Lung (tissue), 12 donors: ENCODE data around the gene IDS. TPM values are rescaled to one million over a fixed set of nuclear protein-coding genes. Genes with fewer than 3 reads are reported as not detected.

Experiments
- ATAC-seq: fragments of 200-7000 bp; cut with Tn5 transposase; one replicate; pipeline ENCODE4 v1.9.1; 2020; ENCODE audit warnings: moderate number of reproducible peaks; ENCODE audit not compliant: insufficient read depth, low FRiP score
- DNase-seq, 3 donors: peaks; one replicate each; pipeline ENCODE4 v3.0.0-alpha.2; 2013 to 2017
- H3K27ac ChIP-seq, 2 donors: one replicate each; pipeline ENCODE4 v1.5.1; 2013; ENCODE audit warnings: mild to moderate bottlenecking in 2 of 2, moderate library complexity in 2 of 2, control low read depth in 1 of 2, inconsistent platforms in 1 of 2, low read depth in 1 of 2, low read length in 1 of 2
- H3K27me3 ChIP-seq, 3 donors: one replicate each; pipeline ENCODE4 v1.5.1; 2013; ENCODE audit warnings: low read length in 2 of 3; ENCODE audit not compliant: control insufficient read depth in 3 of 3, insufficient read depth in 3 of 3
- H3K36me3 ChIP-seq, 4 donors: one replicate each; pipeline ENCODE4 v1.5.1; 2013; ENCODE audit warnings: low read length in 4 of 4, mild to moderate bottlenecking in 1 of 4, moderate library complexity in 1 of 4; ENCODE audit not compliant: control insufficient read depth in 4 of 4, insufficient read depth in 4 of 4
- H3K4me1 ChIP-seq, 5 donors: one replicate each; pipeline ENCODE4 v1.5.1; 2013; ENCODE audit warnings: low read length in 5 of 5, mild to moderate bottlenecking in 2 of 5, moderate library complexity in 1 of 5; ENCODE audit not compliant: control insufficient read depth in 5 of 5, insufficient read depth in 5 of 5
- H3K4me3 ChIP-seq: one replicate; pipeline ENCODE4 v1.5.1; 2013; ENCODE audit warnings: mild to moderate bottlenecking, control low read depth, moderate library complexity
- H3K9ac ChIP-seq, 2 donors: one replicate each; pipeline ENCODE4 v1.5.1; 2013; ENCODE audit warnings: low read length in 2 of 2, control low read depth in 1 of 2; ENCODE audit not compliant: insufficient read depth in 1 of 2
- H3K9me3 ChIP-seq, 4 donors: one replicate each; pipeline ENCODE4 v1.5.1; 2013; ENCODE audit warnings: low read length in 3 of 4, mild to moderate bottlenecking in 1 of 4, moderate library complexity in 1 of 4; ENCODE audit not compliant: control insufficient read depth in 4 of 4, insufficient read depth in 3 of 4
- CTCF ChIP-seq: IDR thresholded peaks from 2 replicates; pipeline ENCODE4 v1.5.1; 2012; ENCODE audit warnings: mild to moderate bottlenecking; ENCODE audit errors: control extremely low read depth, extremely low read depth
- WGBS, 2 donors: extraction: QIAGEN DNeasy Blood & Tissue Kit; methylation state at CpG; one replicate each; pipeline ENCODE4 v1.1.7; 2013; 5-methylcytosine and 5-hydroxymethylcytosine counted together
- polyA plus RNA-seq, 2 donors: library from polyadenylated mRNA; stranded (reverse); fragments of 200-250 nt; gene quantifications; one replicate each; pipeline ENCODE4 v1.2.1, GENCODE V29; 2013
- total RNA-seq, 2 donors: library from RNA; depleted of rRNA in 1 of 2; stranded (reverse); fragments of >200 nt in 1 of 2; gene quantifications; one replicate each; pipeline ENCODE4 v1.2.1, GENCODE V29; 2014 to 2021
- donor health status: control.
- donor health status: control.
- donor health status: Bipolar disorder and iron deficiency.
- donor health status: healthy.
- donor health status: DM: yes; HTN: yes; CAD: no.

The IDS gene
- total and polyA plus RNA-seq, 4 donors = 32.0 to 100 (median 49.2) TPM

DNA sequence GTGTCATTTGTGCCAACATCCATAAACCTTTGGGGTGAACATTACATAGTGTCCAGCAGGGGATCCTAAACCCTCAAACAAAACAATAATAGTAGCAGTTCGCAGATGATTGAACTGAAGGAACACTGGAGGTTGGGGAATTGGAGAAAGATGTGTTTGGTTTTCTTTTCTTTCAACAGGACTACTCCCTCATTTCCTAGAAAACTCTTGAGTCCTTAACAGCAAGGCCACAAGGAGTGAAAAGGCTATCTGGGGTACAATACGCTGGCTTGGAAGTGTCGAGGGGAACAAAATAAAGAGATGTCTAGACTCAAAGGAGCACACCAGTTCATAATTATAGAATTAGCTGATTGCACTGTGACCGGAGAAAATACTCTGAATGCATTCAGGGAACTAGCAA lies 72.1 kb downstream of the IDS start:
- WGBS, 2 donors = 84 to 86% methylated on average over 4 of the region's 4 CpGs
- Histone ChIP-seq H3K27ac (no peak overlapping the region), H3K9ac (no peak overlapping the region), H3K4me1 (no peaks in the 10 kb centered on the region), H3K27me3 (no peaks in the 10 kb centered on the region), H3K4me3 (no peak overlapping the region), H3K36me3 (no peaks in the 10 kb centered on the region), H3K9me3 (no peaks in the 10 kb centered on the region)
- ATAC-seq = no peak
- TF ChIP-seq CTCF = no peak
- no peak for DNase-seq

Other genes starting within 250 kb of the IDS start
- gene EOLA1, start 35.7 kb upstream of the IDS start, total RNA-seq = 10 to 100 TPM; 11.5 to 19.3 TPM
- 10 to 100 TPM; 17.7 to 19.9 TPM for gene EOLA1, start 35.7 kb upstream of the IDS start, polyA plus RNA-seq
- not detected for gene HSFX3, start 44.6 kb upstream of the IDS start, total RNA-seq
- not detected for gene HSFX3, start 44.6 kb upstream of the IDS start, polyA plus RNA-seq
- gene MAGEA9B, start 82.2 kb upstream of the IDS start, total RNA-seq = not detected
- gene MAGEA9B, start 82.2 kb upstream of the IDS start, polyA plus RNA-seq = not detected
- under 1 TPM in 1 of 2 donors, not detected in 1; 0.31 TPM for gene HSFX2, start 90.0 kb upstream of the IDS start, total RNA-seq
- under 1 TPM; 0.41 to 0.61 TPM for gene HSFX2, start 90.0 kb upstream of the IDS start, polyA plus RNA-seq
- gene TMEM185A, start 126.5 kb upstream of the IDS start, total RNA-seq = 10 to 100 TPM; 16.6 to 23.8 TPM
- gene TMEM185A, start 126.5 kb upstream of the IDS start, polyA plus RNA-seq = 10 to 100 TPM in 1 of 2 donors, 1 to 10 TPM in 1; 8.7 to 11.3 TPM
- gene MAGEA11, start 206.8 kb upstream of the IDS start, total RNA-seq = not detected
- not detected for gene MAGEA11, start 206.8 kb upstream of the IDS start, polyA plus RNA-seq